ENCODE measurements around the gene CDH23. TPM values are rescaled to one million over a fixed set of nuclear protein-coding genes. Genes with fewer than 3 reads are reported as not detected.

CDH23 gene
- total and polyA plus RNA-seq, 2 of the 8 experiments (the other 6 are each of a cell fraction or from before 2014, with no cell fraction given), result 1.9 to 4.9 TPM

GRCh38 chr10:71473671-71474599, 77.2 kb downstream of the CDH23 start:
- WGBS, 2 experiments (ENCODE audit: extremely low coverage in 1 of 2, insufficient coverage in 1 of 2, insufficient read length in 1 of 2, insufficient replicate concordance in 2 of 2, low coverage in 1 of 2, low lambda C conversion rate in 2 of 2, missing lambda C conversion rate in 1 of 2), result 75% methylated on average over 11 of the region's 11 CpGs; no CpG with 5 or more reads in 1 of the 2 experiments
- H3K23ac ChIP-seq (ENCODE audit: insufficient read length), result no peak overlapping the region
- DNase-seq (ENCODE audit: low read depth in 1 of 2, low spot score in 2 of 2), result no peak

More at GRCh38 chr10:71473671-71474599, 77.2 kb downstream of the CDH23 start:
- H4K5ac ChIP-seq (ENCODE audit: insufficient read length, low read depth, low read length), result no peak overlapping the region
- no peak overlapping the region for H4K91ac ChIP-seq (replicated peaks; ENCODE audit: insufficient read length, low read length)
- no peak for FAIRE-seq
- H3K27me3 ChIP-seq (replicated peaks in 1 of 4; ENCODE audit: control insufficient read depth in 3 of 4, extremely low read depth in 1 of 4, insufficient read depth in 3 of 4, low read length in 3 of 4), result no peaks in the 10 kb centered on the region
- H3K14ac ChIP-seq (ENCODE audit: insufficient read length), result no peak overlapping the region
- H2BK5ac ChIP-seq (ENCODE audit: low read depth, low read length), result no peak overlapping the region
- no peak overlapping the region for H2BK12ac ChIP-seq (ENCODE audit: low read depth, low read length)
- no peak overlapping the region for H2BK15ac ChIP-seq (ENCODE audit: low read length)
- H3K27ac ChIP-seq (ENCODE audit: low read depth, low read length), result no peak overlapping the region
- no peak overlapping the region for H2BK120ac ChIP-seq (replicated peaks; ENCODE audit: low read depth, low read length)
- H4K8ac ChIP-seq (ENCODE audit: extremely low read depth, insufficient read depth, low read length), result no peak overlapping the region
- no peaks in the 10 kb centered on the region for H3K9me3 ChIP-seq (ENCODE audit: insufficient read depth in 2 of 2, low read depth in 1 of 2, low read length in 1 of 2)
- H3K9ac ChIP-seq (replicated peaks in 1 of 4; ENCODE audit: extremely low read depth in 1 of 4, low read depth in 3 of 4, low read length in 3 of 4), result no peak overlapping the region
- H2AFZ ChIP-seq (ENCODE audit: low read length), result no peak overlapping the region
- H3K18ac ChIP-seq (ENCODE audit: extremely low read depth, low read length), result no peak overlapping the region
- H3K56ac ChIP-seq (replicated peaks; ENCODE audit: insufficient read length, low read depth, low read length), result no peak overlapping the region
- H3K4me2 ChIP-seq (ENCODE audit: insufficient read depth in 1 of 2, low read depth in 2 of 2, low read length in 2 of 2), result no peak overlapping the region
- no peak overlapping the region for H3K4me3 ChIP-seq (ENCODE audit: extremely low read depth in 1 of 4, insufficient read depth in 2 of 4, low read depth in 3 of 4, low read length in 4 of 4)
- no peaks in the 10 kb centered on the region for H3K79me2 ChIP-seq (ENCODE audit: control insufficient read depth in 1 of 2, insufficient read depth in 2 of 2, low read length in 2 of 2)
- ChIA-PET POLR2A (ENCODE audit: partially characterized antibody) (interaction anchor here (1.2 kb wide), 1 partner anchor 75 kb away, joined by 3 read pairs; no protein-coding TSS in a partner anchor), CTCF (ENCODE audit: partially characterized antibody) (interaction anchor here (0.6 to 3.4 kb wide), 55 partner anchors 9 to 820 kb away, joined by 3 to 34 read pairs (median 4); partner anchors contain the start of gene SLC29A3)
- no peak for TF ChIP-seq CHD2 (IDR thresholded peaks at IDR 0.05; ENCODE audit: low read length)
- peak; percentile 67 to 71 for TF ChIP-seq RAD21 (IDR thresholded peaks at IDR 0.05 in 1 of 2, conservative IDR thresholded peaks at IDR 0.05 in 1 of 2; ENCODE audit: low read depth in 2 of 2, low read length in 2 of 2)
- no peak for TF ChIP-seq USF2 (IDR thresholded peaks at IDR 0.05; ENCODE audit: low read length)
- TF ChIP-seq MAX (IDR thresholded peaks at IDR 0.05), result no peak
- TF ChIP-seq RNF2 (IDR thresholded peaks at IDR 0.05; ENCODE audit: borderline replicate concordance, low read depth, low read length, missing control alignments, poor library complexity, severe bottlenecking), result no peak
- TF ChIP-seq CTCF (IDR thresholded peaks at IDR 0.05; ENCODE audit: control extremely low read depth in 1 of 3, insufficient read depth in 1 of 3, low read depth in 1 of 3, low read length in 3 of 3), result peak; percentile 1 to 67 (median 65)
- no peaks in the 10 kb centered on the region for H4K20me1 ChIP-seq (replicated peaks in 1 of 2; ENCODE audit: control insufficient read depth in 1 of 2, insufficient read depth in 2 of 2, low read length in 2 of 2)
- peak overlapping the region; percentile 15; the same call in 1 of the 2 replicates for H2BK20ac ChIP-seq (ENCODE audit: low read length)
- no peaks in the 10 kb centered on the region for H3K36me3 ChIP-seq (ENCODE audit: control insufficient read depth in 2 of 4, insufficient read depth in 4 of 4, low read length in 3 of 4)
- H2AK5ac ChIP-seq (ENCODE audit: low read depth, low read length), result no peak overlapping the region
- no peaks in the 10 kb centered on the region; the same call in 1 of the 2 replicates for H3K23me2 ChIP-seq (ENCODE audit: low read depth, low read length)
- peaks cover 0 to 14% (median 6%) of the 10 kb centered on the region in 4 experiments; a peak in 6 of 7 replicates for H3K4me1 ChIP-seq (replicated peaks in 1 of 4; ENCODE audit: control insufficient read depth in 3 of 4, insufficient read depth in 4 of 4, low read length in 3 of 4)
- H3K79me1 ChIP-seq (ENCODE audit: low read depth, low read length), result no peaks in the 10 kb centered on the region
- H3K4ac ChIP-seq (replicated peaks; ENCODE audit: insufficient read length, low read depth, low read length), result no peak overlapping the region
